ENCODE measurements around the gene CHST15.

- TF ChIP-seq CTCF (IDR thresholded peaks at IDR 0.05): no peak
- TF ChIP-seq POLR2A (IDR thresholded peaks at IDR 0.05): no peak
Measured at GRCh38 chr10:124124123-124124768, 30.8 kb upstream of the CHST15 start.
